ENCODE measurements around the gene ST6GALNAC4.
"Not testable (repeated sequence)": the region's sequence is repeated elsewhere in the genome, so short reads cannot be mapped to it uniquely, and the experiment has no call there.

The ST6GALNAC4 gene

DNA sequence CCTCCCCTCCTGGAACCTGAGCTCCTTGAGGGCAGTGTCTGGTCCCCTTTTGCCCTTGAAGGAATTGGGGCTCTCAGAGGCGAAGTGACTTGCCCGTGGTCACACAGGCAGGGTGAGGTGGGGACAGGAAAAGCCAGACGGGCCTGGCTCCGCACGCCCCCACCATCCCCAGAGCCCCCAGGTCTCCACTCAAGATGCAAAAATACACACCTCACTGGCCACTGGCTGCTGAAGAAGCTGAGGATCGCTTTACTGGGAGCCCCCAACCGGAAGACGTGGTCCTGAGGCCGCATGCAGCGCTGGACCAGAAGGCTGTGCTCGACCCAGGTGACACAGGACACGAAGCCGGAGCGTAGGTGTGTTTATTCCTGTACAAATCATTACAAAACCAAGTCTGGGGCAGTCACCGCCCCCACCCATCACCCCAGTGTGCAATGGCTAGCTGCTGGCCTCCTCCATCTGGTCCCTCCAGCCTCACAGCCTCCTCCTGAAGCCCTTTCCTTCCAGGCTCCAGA, 31.8 kb downstream of the ST6GALNAC4 start:
- DNase-seq, result no peak

GRCh38 chr9:127884427-127884911, 32.4 kb downstream of the ST6GALNAC4 start:
- no peak for DNase-seq

DNA sequence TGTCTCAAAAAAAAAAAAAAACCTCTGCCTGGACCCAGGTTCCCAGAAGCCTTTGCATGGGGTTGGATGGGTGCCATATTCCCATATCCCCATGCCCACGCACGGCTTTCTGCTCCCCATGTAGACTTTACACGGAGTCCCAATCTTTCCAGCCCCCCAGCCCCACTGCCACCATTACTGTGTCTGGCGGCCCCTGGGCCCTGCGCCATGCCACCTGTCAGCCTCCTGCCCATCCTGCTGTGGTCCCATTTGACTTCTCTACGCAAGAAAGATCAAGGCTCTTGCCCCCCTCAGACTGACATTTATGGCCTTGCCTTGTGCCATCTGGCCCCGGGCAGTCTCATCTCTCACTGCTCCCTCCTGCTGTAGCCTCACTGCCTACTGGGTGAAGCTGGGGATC, 32.9 kb downstream of the ST6GALNAC4 start:
- DNase-seq, result no peak

GRCh38 chr9:127881715-127882114, 35.1 kb downstream of the ST6GALNAC4 start:
- DNase-seq, result not testable (repeated sequence)

DNA sequence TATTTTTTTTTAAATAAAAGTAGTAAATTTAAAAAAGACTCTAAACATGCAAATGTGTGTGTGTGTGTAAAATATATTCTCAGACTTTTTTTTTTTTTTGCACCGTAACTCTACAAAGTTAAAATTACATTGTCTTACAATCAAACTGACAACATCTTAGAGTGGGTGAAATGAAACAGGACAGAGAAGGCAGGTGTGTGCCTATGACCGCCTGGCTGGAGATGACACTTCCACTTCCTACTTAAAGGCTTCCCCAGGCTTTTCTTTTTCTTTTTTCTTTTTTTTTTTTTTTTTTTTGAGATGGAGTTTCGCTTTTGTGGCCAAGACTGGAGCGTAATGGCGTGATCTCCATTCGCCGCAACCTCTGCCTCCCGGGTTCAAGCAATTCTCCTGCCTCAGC, 36.7 kb downstream of the ST6GALNAC4 start:
- no peak for DNase-seq

DNA sequence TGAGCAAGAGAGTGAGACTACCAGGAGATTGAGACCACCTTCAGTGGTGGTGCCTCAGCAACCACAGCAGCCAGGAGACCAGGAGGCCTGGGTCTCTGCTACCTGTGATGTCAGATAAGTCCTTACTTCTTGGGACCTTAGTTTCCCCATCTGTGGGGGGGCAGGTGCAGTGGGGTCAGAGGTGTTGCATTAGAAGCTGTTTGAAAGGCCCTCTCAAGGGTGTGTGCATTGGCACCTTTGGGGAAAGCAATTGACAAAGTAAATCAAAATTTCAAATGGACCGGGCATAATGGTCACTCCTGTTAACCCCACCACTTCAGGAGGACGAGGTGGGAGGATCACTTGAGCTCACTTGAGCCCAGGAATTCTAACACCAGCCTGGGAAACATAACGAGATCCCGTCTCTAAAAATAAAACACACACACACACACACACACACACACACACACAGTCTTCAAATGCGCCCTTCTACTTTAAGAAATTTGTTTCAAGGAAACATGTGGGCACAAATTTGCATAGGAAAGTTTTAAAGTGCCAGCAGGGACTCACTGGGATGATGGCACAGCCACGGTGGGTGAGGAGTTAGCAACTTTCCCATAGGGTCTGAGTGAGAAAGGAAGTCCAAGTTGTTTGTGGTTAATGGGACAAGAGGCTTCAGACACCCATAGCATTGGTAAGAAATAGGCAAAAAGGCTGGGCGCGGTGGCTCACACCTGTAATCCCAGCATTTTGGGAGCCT, 38.0 kb downstream of the ST6GALNAC4 start:
- DNase-seq, result no peak

DNA sequence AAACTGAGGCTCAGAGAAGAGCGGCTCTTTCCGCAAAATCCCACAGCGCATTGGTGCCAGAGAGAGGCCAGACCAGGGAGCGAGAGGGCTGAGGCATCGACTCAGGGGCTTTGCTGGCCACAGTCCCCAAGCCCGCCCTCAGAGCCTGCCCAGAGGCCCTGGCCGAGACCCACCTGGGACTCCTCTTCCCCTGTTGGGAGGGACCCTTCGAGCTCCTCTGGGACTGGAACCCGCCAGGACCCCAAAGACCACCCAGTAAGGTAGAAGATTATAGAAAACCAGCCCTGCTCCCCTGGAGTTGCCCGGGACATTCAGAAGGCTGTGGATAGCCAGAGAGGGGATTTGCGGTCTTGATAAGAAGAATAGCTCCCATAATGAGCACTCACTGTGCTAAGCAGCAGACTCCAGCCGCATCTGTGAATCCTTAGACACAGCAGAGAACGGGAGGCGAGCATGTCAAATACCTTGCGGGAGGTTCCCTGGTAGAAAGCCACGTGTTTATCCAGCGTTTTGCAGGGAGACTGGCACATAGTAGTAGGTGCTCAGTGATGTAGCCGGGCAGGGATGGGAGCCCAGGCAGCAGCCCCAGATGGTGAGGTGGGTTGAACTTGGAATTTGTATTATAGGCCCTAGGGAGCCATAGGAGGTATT, 38.7 kb downstream of the ST6GALNAC4 start:
- DNase-seq, result no peak

GRCh38 chr9:127877566-127877998, 39.3 kb downstream of the ST6GALNAC4 start, which contains the start of gene AK1:
AK1 (minus strand) TSS chr9:127877675; CDS start chr9:127874617, 3,058 bp downstream.
- DNase-seq, result no peak

- DNase-seq, result no peak
Measured at GRCh38 chr9:127876764-127877562, 39.9 kb downstream of the ST6GALNAC4 start.

- DNase-seq, result no peak
Measured at GRCh38 chr9:127876026-127876763, 40.6 kb downstream of the ST6GALNAC4 start.

DNA sequence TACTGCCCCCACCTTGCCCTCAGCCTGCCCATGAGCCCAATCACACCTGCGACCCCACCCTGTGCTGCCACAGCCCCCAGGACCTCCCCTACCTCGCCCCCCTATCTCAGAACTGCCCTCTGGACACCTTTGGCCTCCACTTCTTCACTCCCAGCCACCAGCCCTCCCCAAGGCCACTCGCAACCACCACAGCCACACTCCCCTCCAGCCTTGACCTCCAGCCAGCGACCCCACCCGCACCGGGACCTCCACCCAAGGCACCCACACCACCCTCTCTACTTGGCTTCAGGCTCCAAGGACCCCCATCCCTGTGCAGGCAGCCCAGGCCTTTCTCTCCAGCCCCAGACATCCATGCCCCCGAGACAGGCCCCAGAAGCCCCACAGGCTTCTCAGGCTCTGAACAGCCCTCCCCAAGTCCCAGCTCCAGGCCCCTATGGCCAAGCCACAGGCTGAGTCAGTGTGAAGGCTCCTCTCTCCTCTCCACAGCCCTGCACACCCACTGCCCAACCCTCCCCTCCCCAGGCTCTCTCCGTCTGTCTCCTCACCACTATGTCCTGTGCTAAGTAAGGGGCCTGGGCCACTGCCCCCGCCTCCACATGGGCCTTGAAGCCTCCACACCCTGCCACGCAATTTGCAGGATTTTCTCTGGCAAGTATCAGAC, 41.4 kb downstream of the ST6GALNAC4 start:
- no peak for DNase-seq

DNA sequence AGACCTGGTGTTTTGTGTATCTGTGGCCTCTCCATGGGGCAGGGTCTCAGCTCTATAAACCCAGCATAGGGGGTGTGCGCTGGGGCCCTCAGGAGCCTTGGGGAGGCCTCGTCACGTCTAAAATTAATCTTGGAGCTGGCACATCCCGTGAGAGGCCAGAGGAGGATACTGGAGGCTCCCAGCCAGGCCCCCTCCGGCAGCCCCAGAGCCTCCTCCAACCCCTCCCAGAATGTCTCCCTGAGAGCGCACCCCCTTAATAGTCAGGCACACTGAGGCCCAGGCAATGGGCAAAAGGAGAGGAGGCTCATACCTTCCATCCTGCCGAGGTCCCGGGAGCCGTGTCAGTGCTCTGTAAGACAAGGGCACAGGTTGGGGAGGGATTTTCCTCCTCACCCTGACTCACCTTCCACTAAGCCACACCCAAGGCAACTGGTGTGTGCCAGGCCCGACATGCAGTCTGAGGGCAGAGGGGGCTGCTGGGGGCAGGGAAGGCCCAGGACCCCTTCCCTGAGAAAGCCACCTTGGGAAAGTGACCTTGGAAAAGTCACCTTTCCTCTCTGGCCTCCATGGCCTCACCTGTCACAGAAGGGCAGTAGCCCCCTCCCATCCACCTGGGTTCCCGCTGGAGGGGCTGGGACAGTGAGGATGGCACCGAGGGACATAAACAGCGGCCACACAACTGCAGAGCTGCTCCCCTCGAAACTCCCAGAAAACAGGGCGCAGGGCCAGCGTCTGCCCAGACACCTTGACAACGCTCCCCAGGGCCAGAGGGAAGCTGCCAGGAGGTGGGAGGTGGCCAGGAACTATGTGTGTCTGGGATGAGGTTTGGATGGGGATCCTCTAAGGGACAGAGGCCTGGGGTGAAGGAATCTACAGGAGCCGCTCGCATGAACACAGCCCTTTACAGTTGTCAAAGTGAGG, 42.3 kb downstream of the ST6GALNAC4 start:
- DNase-seq, result no peak

- DNase-seq, result no peak
Measured at GRCh38 chr9:127873886-127874285, 43.0 kb downstream of the ST6GALNAC4 start.

DNA sequence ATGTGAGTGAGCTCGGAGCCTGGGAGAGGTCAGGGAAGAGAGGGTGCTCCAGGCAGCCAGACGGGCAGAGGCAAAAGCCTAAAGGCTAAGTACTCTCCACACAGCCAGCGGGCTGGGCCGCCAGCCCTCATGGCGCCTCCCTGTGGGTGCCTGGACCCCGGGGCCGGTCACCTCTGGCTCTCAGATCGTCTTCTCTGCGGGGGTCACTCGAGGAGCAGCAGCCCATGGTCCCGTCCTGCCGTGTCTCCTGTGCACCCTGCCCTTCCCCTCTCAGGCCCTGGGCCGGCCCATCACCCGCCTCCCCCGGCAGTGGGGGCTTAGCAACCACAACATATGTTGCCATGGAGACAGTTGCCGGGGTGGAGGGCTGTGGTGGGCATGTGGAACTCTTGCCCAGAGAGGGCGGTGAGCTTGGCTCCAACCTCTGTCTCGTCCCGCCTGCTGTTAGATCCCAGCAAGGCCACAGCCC, 43.6 kb downstream of the ST6GALNAC4 start:
- no peak for DNase-seq

DNA sequence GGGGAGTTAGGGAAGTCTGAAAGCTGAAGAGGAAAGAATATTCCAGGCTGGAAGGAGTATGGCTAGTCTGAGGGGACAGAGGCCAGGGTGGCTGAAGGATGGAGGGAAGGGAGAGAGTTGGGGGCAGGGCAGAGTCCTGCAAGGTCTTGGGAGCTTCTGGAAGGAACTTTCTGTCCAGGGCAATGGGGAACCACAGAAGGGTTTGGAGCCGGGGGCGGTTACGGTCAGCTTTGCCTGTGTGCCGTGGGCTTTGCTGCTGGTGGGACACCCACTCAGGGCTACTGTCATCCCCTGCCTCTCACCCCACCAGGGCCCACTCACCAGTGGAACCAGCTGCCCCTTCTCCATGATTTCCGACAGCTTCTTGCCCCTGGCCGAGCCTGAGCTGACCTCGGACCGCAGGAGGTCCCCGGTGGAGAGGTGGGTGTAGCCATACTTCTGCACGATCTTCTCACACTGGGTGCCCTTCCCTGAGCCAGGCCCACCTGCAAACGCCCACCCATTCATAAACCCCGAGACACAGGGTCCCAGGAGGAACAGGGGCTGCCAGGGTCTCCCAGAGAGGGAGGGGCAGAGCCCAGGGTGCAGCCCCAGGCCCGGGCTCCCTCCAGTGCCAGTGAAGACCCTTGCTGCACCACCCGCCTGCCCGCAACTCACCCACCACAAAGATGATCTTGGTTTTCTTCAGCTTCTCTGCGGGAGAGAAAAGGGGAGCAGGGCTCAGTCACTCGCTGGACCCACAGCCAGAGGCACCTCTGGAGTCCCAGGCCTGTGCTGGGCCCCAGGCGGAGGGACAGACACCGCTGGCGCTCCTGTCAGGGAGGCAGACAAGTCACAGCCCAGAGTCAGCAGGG, 44.2 kb downstream of the ST6GALNAC4 start:
- no peak for DNase-seq

DNA sequence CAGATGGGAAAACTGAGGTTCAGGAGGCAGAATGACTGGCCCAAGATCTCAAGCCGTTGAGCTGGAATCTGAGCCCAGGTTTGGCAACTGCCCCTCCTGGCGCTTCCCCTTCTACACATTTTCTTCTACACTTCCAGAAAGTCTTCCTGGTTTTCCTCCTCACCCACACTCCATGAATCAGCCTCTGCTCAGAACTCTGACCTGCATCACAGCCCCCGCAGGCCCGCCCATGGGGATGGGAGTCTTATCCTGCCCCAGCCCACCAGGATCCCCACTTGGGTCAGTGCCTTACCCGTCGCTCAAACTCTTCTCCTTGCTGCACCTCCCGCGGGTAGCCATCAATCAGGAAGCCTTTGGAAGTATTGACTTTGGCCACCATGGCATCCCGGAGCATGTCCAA, 45.3 kb downstream of the ST6GALNAC4 start:
- DNase-seq, result no peak

- no peak for DNase-seq
Measured at GRCh38 chr9:127870887-127871286, 46.0 kb downstream of the ST6GALNAC4 start.

DNA sequence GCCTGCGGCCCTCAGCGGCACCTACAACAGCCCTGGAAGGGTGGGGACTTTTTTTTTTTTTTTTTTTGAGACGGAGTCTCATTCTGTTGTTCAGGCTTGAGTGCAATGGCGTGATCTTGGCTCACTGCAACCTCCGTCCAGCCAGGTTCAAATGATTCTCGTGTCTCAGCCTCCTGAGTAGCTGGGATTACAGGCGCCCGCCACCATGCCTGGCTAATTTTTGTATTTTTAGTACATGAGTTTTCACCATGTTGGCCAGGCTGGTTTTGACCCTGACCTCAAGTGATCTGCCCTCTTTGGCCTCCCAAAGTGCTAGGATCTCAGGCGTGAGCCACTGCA, 46.7 kb downstream of the ST6GALNAC4 start:
- DNase-seq, result not testable (repeated sequence)

DNA sequence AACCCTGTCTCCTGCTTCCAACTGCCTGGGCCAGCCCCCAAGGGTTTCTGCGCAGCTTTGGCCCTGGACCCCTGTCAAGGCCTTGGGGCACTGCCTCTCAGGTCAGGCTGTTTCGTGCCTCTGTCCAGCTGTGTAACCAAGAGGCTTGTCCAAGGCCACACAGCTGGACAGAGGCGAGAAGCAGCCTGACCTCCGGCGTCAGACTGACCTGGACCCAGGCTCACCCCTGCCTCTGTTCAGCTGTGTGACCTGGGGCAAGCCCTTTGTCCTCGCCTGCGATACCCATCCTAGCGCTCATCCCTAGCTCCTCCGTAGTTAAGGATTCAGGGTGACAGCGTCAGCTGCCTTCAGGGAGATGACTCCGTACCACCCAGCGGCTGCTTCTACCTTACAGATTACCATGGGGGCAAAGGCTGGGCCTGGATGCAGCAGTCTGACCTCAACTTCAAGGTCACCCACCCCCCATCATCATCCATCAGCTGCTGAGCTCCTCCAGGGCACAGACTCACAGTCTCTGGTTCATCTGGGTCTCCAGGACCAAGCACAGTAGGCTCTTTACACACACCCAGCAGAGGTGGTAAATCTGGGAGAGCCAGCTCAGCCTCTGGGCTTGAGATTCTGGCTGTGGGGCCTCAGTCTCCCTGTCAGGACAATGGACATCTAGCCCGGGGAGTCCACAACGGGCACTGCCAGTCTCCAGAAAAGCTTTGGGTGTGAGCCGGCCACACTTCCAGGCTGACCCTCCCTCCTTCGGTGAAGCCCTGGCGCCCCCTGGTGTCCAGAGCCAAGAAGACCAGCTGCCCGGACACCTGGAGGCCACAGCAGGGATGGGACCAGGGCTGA, 47.3 kb downstream of the ST6GALNAC4 start:
- peak; percentile 93 for DNase-seq

Measured in activated effector memory CD4-positive, alpha-beta T cell treated with anti-CD3 and anti-CD28 coated beads, Interleukin-2, amount 50 U/mL, for 16 hours (primary cell).